ENCODE data around the gene S100A8.

DNA sequence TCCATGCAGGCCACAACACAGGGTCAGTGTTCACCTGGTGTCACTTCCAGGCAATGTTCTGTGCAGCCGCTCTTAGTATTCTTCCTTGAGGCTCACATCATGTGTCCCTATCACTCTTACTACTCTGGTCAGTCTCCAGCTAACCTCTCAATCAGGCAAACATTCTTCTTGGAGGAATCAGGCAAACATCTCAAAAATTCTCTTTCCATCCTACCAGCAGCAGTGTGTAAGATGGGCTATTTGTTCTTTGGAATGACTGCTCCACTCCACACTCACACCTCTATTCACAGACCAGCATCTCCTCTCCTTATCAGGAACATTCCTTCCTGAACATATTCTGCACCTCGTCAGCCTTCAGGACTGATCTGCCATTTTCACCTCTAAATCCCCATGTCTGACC is 29.4 kb upstream of the S100A8 start:
- TF ChIP-seq POLR2A (IDR thresholded peaks at IDR 0.05) (no peak), EP300 (IDR thresholded peaks at IDR 0.05) (no peak)

Measured in suprapubic skin (tissue), 2 donors.